Central memory CD8-positive, alpha-beta T cell (primary cell): ENCODE results near the gene USP36.
"Not testable (repeated sequence)": the region's sequence is repeated elsewhere in the genome, so short reads cannot be mapped to it uniquely, and the experiment has no call there.

Experiments
- ATAC-seq: fragments of 150-1000 bp; cut with Tn5 transposase; replicated peaks from 2 replicates; pipeline ENCODE4 v1.10.0; 2022; ENCODE audit warnings: mild to moderate bottlenecking, moderate FRiP score, moderate number of reproducible peaks; ENCODE audit not compliant: poor library complexity, severe bottlenecking; ENCODE audit errors: extremely low read depth
- DNase-seq, 2 donors: peaks; one replicate each; pipeline ENCODE4 v3.0.0; 2021; ENCODE audit warnings: low spot score in 2 of 2
- H3K27ac Mint-ChIP-seq: one replicate; pipeline ENCODE4 v1.8.0; 2022; ENCODE audit warnings: low read depth, mild to moderate bottlenecking, moderate library complexity, mixed read lengths
- H3K27me3 Mint-ChIP-seq: one replicate; pipeline ENCODE4 v1.8.0; 2022; ENCODE audit warnings: mixed read lengths
- H3K36me3 Mint-ChIP-seq: one replicate; pipeline ENCODE4 v1.8.0; 2022; ENCODE audit warnings: mild to moderate bottlenecking, moderate library complexity, mixed read lengths; ENCODE audit not compliant: insufficient read depth
- H3K4me1 Mint-ChIP-seq: one replicate; pipeline ENCODE4 v1.8.0; 2022; ENCODE audit warnings: mixed read lengths
- H3K4me3 Mint-ChIP-seq: one replicate; pipeline ENCODE4 v1.8.0; 2022; ENCODE audit warnings: mild to moderate bottlenecking, moderate library complexity, mixed read lengths
- H3K9me3 Mint-ChIP-seq: one replicate; pipeline ENCODE4 v1.8.0; 2022; ENCODE audit warnings: mixed read lengths

USP36 gene

DNA sequence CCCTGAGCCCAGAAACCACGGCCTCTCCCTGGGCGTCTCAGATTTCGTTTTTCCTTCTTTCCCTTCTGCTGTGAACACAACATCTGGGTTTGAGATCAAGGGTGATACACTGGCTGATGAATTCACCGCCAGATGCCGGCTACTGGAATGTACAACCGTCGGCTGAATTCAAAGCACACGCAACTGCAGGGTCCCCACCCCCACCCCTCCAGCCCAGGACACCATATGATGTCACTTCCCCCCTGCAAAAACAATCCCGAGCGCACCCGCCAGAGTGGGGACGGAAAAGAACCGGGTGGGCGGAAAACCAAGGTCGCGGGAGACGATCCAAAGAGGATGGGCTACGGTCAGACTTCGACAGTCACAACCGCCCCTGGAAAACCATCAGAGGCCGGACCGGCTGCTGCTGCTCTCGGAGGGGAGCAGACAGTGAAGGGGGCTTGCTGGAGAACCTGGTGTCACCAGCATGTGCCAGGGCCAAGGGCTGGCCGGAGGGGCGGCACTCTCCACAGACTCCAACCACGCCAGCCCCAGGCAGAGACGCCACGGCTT lies 39.1 kb upstream of the USP36 start:
- Mint-ChIP-seq H3K27me3 (peaks cover 59% of the 10 kb centered on the region), H3K36me3 (peaks cover 5% of the 10 kb centered on the region), H3K9me3 (no peaks in the 10 kb centered on the region), H3K4me3 (peak overlapping the region; percentile 0), H3K4me1 (peaks cover 5% of the 10 kb centered on the region), H3K27ac (no peak overlapping the region)
- DNase-seq (no peak), ATAC-seq (no peak)

DNA sequence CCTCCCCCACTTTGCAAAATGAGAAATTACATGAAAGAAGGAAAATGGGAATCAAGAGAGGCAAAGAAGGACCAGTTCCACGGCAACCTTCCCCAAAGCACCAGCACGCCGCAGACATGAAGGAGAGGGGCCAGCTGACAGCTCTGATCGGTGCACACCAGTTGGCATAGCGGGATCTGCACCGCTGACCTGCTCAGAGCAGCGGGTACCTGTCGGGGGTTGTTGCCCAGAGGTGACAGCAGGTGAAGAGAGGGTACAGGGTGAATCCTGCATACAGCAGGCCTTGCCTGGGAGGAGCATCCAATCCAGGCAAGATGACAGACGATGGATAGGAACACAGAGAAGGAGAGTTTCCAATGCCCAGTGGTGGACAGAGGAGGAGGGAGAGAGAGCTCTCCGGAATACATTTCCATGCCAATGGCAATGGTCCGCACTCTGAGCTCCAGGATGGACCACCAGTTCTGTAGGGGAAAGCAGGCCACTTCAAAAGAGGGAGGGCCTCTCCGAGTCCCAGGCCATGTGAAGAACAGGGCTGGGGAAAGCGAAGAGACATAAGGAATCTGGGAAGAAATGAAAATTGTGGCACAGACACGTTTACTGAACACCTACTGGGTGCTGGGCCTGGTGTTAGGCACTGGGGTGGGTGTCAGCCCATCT lies 38.4 kb upstream of the USP36 start:
- no peaks in the 10 kb centered on the region for H3K9me3 Mint-ChIP-seq
- H3K27ac Mint-ChIP-seq = peak overlapping the region; percentile 22
- ATAC-seq (no peak), DNase-seq (no peak)
- H3K4me1 Mint-ChIP-seq = peaks cover 5% of the 10 kb centered on the region
- H3K36me3 Mint-ChIP-seq = peaks cover 3% of the 10 kb centered on the region
- H3K27me3 Mint-ChIP-seq = peaks cover 62% of the 10 kb centered on the region
- H3K4me3 Mint-ChIP-seq = no peak overlapping the region

DNA sequence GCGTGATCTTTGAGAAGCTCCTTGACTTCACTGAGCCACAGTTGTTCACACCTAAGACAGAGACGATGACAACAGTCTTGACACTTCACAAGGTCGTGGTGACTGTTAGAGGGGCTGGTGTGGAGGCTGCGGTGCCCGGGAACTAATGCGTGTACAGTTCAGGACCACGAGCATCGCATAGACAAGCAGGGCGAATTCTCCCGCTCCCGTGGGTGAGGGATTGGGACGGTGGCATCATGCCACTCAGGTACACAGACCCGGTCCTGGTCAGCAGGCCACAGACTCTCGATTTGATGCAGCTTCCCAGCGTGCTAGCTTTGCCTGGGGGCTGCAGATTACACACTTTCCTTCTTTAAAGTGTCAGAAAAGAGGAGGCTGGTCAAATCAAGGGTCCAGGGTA lies 37.6 kb upstream of the USP36 start:
- Mint-ChIP-seq H3K4me1 (peaks cover 5% of the 10 kb centered on the region), H3K27me3 (peaks cover 63% of the 10 kb centered on the region), H3K4me3 (no peak overlapping the region), H3K9me3 (no peaks in the 10 kb centered on the region), H3K36me3 (peaks cover 3% of the 10 kb centered on the region), H3K27ac (no peak overlapping the region)
- ATAC-seq = no peak
- no peak for DNase-seq

DNA sequence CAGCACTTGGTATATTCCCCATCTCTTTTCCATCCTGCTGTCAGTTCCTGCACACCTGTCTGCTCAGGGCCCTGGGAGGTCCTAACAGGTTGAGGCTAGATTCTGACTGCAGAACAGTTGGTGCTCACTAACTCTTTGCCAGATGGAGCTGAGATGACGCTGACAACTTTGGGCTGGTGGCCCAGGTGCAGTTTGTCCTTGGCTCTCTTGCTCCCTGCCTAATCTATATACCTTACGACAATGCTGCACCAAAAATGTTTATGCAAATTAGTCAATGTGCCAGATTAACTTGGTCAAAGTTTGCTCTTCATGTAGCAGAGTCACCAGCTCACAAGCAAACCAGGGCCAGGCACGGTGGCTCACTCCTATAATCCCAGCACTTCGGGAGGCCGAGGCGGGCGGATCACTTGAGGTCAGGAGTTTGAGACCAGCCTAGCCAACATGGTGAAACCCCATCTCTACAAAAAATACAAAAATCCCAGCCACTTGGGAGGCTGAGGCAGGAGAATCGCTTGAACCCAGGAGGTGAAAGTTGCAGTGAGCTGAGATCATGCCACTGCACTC lies 36.4 kb upstream of the USP36 start:
- H3K27me3 Mint-ChIP-seq = peaks cover 56% of the 10 kb centered on the region
- H3K36me3 Mint-ChIP-seq, DNase-seq, H3K4me3 Mint-ChIP-seq, ATAC-seq, H3K27ac Mint-ChIP-seq, H3K4me1 Mint-ChIP-seq, H3K9me3 Mint-ChIP-seq: not testable (repeated sequence)

DNA sequence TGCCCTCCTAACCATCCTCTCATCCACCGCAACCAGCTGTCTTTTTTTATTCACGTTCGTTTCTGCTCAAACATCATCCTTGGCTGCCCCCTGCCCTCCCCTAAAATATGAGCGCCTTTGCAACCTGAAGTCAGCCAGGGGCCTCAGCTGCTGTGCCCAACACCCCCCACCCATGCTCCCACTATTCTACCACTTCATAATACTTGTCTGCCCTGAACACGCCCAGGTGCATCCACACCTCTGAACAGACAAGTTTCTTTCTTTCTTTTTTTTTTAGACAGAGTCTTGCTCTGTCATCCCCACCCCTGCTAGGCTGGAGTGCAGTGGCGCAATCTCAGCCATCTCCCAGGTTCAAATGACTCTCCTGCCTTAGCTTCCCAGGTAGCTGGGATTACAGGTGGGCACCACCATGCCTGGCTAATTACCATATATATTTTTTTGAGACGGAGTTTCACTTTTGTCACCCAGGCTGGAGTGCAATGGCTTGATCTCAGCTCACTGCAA lies 35.5 kb upstream of the USP36 start:
- no peak for DNase-seq
- Mint-ChIP-seq H3K27ac (peak overlapping the region; percentile 33), H3K36me3 (peaks cover 4% of the 10 kb centered on the region), H3K4me3 (no peak overlapping the region), H3K9me3 (no peaks in the 10 kb centered on the region), H3K27me3 (peaks cover 56% of the 10 kb centered on the region), H3K4me1 (peaks cover 5% of the 10 kb centered on the region)
- no peak for ATAC-seq

DNA sequence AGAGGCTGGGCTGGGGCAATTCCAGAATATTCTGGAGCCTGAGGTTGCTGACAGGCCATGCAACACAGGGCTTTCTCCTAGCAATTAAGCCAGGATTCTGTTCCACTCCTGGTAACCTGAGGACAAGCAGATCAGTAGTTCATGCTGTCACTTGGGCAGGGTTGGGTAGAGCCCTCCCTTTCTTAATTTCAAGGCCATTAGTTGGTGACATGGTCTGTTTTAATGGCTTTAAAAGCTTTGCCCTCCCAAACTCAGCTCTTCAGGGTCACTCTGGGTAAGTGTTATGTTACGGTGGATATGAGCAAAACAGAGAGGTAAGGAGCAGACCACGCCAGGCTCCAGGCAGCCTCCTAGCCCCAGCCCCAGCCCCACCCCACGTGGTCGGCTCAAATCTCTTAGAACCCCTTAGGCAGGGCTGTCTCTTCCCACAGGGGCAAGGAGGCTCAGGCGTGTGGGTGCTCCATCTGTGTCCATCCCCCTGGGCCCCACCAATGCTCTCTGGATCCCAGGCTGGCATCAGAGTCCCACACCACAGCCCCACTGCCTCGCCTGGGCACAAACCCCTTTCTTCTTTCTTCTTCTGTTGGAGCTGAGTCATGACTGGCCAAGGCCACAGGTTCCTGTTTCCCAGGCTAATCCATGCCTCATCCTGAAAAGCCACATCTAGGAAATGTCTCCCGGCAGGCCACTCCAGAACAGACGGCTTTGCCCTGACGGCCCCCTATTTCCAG lies 34.9 kb upstream of the USP36 start:
- Mint-ChIP-seq H3K4me1 (peaks cover 5% of the 10 kb centered on the region), H3K36me3 (peaks cover 4% of the 10 kb centered on the region), H3K27ac (peak overlapping the region; percentile 33), H3K27me3 (peaks cover 56% of the 10 kb centered on the region), H3K4me3 (no peak overlapping the region), H3K9me3 (no peaks in the 10 kb centered on the region)
- ATAC-seq = no peak
- no peak for DNase-seq

DNA sequence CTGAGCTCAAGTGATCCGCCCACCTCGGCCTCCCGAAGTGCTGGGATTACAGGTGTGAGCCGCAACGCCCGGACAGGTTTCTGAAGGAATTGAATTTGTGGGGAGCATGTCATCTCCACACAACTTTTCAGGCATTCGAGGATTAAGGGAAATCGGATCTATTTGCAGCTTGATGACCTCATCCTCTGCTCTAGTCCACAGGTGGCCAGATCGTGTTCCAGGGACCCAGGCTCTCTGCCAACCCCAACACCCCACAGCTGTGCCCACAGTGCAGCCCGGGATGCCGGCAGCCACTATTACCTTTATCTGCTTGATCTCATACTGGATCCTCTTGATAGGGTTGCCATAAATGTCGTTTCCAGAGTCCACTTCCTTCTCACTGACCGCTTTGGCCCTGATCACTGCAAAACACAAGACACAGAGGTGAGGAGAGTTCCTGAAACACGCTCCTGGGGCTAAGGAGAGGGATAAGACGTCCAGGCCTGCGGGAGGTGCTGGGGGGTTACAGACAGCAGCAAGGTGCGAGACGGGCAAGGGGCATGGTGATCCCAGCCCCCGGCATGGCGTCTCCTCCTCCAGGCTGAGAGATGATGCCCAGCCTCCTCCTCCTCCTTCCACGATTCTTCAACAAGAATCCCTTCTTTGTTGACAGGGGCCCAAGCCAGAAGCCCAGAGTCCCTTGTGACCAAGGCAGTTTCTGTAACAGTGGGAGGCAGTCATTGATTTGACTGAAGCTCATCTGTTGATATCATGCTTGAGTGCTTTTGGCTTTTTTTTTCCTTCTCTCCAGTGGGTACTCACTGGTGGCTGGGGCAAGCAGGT lies 33.1 kb upstream of the USP36 start:
- no peaks in the 10 kb centered on the region for H3K9me3 Mint-ChIP-seq
- H3K4me1 Mint-ChIP-seq = peaks cover under 1% of the 10 kb centered on the region
- no peak overlapping the region for H3K4me3 Mint-ChIP-seq
- H3K36me3 Mint-ChIP-seq = peaks cover 4% of the 10 kb centered on the region
- ATAC-seq = no peak
- no peak for DNase-seq
- H3K27ac Mint-ChIP-seq = no peak overlapping the region
- peaks cover 38% of the 10 kb centered on the region for H3K27me3 Mint-ChIP-seq

DNA sequence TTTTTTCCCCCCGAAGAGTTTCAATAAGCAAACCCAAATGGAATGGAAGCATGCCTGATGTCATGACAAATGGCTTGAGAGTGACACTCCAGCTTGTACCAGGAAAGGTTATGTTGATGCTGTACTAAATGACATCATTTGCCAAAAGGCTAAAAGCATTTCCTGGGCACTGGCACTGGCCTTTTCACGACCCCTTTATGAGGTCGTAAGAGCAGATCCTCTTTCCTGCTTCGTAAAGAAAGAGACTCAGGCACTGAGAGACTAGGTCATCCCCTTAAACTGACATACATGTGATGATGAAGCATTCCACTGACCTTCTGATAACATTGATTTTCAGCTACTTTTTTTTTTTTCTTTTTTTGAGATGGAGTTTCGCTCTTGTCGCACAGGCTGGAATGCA lies 31.9 kb upstream of the USP36 start:
- H3K27ac Mint-ChIP-seq = no peak overlapping the region
- ATAC-seq (no peak), DNase-seq (no peak)
- no peaks in the 10 kb centered on the region for H3K9me3 Mint-ChIP-seq
- H3K4me3 Mint-ChIP-seq = no peak overlapping the region
- H3K36me3 Mint-ChIP-seq = peaks cover 4% of the 10 kb centered on the region
- no peaks in the 10 kb centered on the region for H3K4me1 Mint-ChIP-seq
- peaks cover 36% of the 10 kb centered on the region for H3K27me3 Mint-ChIP-seq

DNA sequence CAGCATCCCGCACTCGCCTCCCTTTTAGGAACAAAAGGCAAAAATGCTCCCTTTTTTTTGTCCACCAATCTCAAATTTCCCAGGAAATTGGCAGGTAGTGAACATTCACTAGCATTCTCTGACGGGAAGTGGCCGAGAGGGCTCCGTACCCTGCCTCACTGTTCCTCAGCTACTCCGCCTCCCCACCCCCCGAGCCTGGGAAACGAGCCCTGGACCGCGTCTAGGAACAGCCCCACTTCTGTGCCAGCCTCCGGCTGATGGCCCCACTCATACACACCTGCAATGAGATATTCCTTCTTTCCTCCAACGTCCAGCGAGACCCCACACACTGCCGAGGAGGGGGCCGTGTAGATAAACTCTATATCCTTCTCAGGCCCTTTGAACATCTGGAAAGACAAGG lies 30.0 kb upstream of the USP36 start:
- Mint-ChIP-seq H3K27me3 (peaks cover 23% of the 10 kb centered on the region), H3K9me3 (no peaks in the 10 kb centered on the region), H3K4me3 (no peak overlapping the region), H3K4me1 (no peaks in the 10 kb centered on the region), H3K36me3 (peaks cover 7% of the 10 kb centered on the region), H3K27ac (no peak overlapping the region)
- ATAC-seq (no peak), DNase-seq (no peak)

DNA sequence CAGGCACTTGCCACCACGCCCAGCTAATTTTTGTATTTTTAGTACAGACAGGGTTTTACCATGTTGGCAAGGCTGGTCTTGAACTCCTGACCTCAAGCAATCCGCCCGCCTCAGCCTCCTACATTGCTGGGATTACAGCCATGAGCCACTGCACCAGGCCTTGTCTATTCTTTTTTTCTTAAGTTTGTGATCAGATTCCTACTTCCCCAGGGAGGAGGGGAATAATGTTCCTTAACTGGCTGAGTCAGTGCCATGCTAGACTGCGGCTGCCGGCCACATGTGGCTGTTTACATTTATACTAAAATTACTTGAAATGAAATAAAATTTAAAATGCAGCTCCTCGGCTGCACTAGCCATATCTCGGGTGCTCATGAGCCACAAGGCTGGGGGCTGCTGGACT lies 27.8 kb upstream of the USP36 start:
- no peaks in the 10 kb centered on the region for H3K9me3 Mint-ChIP-seq
- no peak overlapping the region for H3K27ac Mint-ChIP-seq
- H3K4me3 Mint-ChIP-seq = no peak overlapping the region
- DNase-seq = no peak
- no peaks in the 10 kb centered on the region for H3K4me1 Mint-ChIP-seq
- peaks cover 26% of the 10 kb centered on the region for H3K27me3 Mint-ChIP-seq
- peaks cover 8% of the 10 kb centered on the region for H3K36me3 Mint-ChIP-seq
- ATAC-seq = no peak

DNA sequence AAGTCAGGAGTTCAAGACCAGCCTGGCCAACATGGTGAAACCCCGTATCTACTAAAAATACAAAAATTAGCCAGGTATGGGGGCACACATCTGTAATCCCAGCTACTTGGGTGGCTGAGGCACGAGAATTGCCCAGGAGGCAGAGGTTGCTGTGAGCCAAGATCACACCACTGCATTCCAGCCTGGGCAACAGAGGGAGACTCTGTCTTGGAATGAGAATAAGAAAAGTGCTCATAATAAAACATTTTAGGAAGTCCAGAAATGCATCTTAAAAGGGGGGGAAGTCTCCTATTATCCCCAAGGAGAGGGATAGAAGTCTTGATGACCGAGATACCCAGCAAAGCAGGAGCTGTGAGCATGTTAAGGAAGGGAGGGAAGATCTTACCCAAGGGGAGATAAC lies 26.4 kb upstream of the USP36 start:
- not testable (repeated sequence) for ATAC-seq, H3K27ac Mint-ChIP-seq, H3K36me3 Mint-ChIP-seq, H3K9me3 Mint-ChIP-seq, H3K4me3 Mint-ChIP-seq, H3K4me1 Mint-ChIP-seq, DNase-seq
- H3K27me3 Mint-ChIP-seq = peaks cover 30% of the 10 kb centered on the region

DNA sequence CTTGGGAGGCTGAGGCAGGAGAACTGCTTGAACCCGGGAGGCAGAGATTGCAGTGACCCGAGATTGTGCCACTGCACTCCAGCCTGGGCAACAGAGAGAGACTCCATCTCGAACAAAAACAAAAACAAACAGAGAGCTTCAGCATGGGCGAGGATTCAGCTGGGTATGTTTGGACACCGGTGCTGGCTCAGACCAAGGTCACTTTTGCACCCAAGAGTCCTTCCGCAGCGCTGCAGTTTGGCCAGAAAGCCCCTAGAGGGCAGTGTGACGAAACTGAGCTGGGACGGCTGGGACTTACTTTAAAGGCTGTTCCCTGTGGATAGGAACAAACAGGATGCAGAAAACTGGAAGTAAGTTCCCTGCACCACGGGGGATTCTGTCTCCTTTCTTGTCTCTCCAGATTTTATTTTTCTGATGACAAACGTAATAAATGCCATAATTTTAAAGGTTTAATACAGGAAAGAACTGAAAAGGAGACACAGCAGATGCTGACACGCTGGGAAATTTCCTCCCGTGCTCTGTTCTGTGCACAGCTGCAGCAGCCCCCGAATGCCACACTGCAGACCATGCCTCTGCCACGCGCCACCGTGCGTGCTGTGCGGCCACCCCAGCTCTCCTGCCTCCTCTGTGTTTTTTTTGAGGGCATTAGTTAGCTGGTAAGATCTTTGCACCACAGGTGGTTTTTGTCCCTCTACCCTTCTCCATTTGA lies 25.2 kb upstream of the USP36 start:
- no peak overlapping the region for H3K4me3 Mint-ChIP-seq
- H3K27me3 Mint-ChIP-seq = peaks cover 42% of the 10 kb centered on the region
- peak; percentile 19 for ATAC-seq
- H3K27ac Mint-ChIP-seq = no peak overlapping the region
- no peaks in the 10 kb centered on the region for H3K4me1 Mint-ChIP-seq
- H3K9me3 Mint-ChIP-seq = no peaks in the 10 kb centered on the region
- H3K36me3 Mint-ChIP-seq = peaks cover 7% of the 10 kb centered on the region
- peak; percentile 37 to 54 for DNase-seq
